A549 (cell line): ENCODE data around the gene PIGU.

Experiments
- BHLHE40 ChIP-seq: IDR thresholded peaks from 2 replicates; pipeline ENCODE4 v1.6.1; 2012; ENCODE audit warnings: low read depth, low read length, inconsistent platforms
- EHF ChIP-seq: fragments of 250-450 bp; sonication (Bioruptor Pico); IDR thresholded peaks from 2 replicates; pipeline ENCODE4 v1.5.0; 2020; ENCODE audit warnings: mild to moderate bottlenecking

- TF ChIP-seq EHF (CRISPR knock-in tag) (no peak), BHLHE40 (no peak)
Measured at GRCh38 chr20:34512266-34512954, 164.5 kb downstream of the PIGU start.
